ENCODE data around the gene ESRRA.

Gene ESRRA

DNA sequence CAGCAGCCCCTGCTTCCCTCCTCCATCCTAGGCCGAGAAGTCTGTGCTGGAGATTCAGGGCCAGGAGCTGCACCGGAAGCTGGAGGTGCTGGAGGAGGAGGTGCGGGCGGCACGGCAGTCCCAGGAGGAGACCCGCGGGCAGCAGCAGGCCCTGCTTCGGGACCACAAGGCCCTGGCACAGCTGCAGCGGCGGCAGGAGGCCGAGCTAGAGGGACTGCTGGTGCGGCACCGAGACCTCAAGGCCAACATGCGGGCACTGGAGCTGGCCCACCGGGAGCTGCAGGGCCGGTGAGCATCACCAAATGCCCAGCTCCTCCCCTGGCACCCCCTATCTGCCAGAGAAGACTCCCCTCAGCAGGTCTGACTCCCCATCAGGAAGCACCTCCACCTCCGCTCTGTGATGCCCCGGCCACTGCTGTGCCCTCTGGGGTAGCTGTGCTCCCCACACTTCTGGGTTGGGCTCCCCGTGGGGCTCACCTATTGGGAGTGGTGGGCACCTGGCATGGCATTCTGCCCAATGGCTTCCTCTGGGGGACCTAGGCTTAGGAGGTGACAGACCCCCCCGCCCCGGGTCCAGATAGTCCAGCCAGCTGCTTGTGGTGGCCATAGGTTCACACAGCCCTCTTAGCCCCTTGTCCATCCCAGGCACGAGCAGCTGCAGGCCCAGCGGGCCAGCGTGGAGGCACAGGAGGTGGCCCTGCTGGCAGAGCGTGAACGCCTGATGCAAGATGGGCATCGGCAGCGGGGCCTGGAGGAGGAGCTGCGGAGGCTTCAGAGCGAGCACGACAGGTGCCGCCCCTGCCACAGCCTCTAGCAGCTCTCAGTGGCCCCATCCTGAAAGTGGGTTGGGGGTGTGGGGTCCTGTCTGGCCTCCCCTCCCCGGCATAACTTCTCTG is 47.0 kb downstream of the ESRRA start:
- DNase-seq: no peak

DNA sequence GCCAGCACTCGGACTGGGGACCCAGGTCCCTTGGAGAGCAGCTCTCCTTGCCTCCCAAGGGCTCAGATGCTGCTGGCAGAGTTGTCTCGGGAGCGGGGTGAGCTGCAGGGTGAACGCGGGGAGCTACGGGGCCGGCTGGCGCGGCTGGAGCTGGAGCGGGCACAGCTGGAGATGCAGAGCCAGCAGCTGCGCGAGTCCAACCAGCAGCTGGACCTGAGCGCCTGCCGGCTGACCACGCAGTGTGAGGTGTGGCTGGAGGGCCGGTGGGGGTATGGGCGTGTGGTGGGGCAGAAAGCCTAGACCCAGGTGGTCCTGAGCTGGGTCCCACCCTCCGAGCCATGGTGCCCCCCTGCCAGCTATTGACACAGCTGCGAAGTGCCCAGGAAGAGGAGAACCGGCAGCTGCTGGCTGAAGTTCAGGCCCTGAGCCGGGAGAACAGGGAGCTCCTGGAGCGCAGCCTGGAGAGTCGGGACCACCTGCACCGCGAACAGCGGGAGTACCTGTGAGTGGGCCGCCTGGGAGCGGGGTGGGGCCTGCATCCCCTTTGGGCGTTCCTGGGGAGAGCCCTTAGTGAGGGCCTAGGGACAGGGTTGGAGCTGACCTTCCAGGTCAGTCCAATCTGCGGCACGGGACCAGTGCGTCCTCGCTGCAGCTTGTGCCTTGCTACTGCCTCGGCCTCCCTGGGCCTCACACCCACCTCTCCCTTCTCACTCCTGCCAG is 47.8 kb downstream of the ESRRA start:
- no peak for DNase-seq

DNA sequence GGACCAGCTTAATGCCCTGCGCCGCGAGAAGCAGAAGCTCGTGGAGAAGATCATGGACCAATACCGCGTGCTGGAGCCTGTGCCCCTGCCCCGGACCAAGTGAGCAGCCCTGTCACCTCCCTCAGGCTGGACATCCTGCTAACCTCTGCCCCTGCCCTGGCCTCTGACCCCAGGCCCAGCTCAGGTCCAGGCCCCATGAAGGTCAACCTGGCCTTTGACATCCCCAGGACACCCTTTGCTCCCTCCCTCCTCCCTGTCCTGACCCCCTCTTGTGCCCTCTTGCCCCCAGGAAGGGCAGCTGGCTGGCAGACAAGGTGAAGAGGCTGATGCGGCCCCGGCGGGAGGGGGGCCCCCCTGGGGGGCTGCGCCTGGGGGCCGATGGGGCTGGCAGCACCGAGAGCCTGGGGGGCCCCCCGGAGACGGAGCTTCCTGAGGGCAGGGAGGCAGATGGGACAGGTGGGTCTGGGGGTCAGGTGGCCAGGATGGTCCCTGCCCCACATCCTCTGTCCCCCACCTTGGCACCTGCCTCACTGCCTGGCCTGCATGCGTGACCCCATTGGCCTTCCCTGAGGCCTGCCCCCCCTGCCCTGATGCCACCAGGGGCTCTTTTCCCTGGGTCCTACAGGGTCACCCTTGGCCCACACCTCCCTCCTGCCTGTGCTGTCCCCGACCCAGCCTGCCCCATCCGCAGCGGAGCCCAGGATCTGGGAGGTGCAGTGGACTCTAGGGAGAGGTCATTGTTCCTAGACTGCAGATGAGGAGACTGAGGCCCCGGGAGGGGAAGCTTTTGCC is 48.6 kb downstream of the ESRRA start:
- no peak for DNase-seq

DNA sequence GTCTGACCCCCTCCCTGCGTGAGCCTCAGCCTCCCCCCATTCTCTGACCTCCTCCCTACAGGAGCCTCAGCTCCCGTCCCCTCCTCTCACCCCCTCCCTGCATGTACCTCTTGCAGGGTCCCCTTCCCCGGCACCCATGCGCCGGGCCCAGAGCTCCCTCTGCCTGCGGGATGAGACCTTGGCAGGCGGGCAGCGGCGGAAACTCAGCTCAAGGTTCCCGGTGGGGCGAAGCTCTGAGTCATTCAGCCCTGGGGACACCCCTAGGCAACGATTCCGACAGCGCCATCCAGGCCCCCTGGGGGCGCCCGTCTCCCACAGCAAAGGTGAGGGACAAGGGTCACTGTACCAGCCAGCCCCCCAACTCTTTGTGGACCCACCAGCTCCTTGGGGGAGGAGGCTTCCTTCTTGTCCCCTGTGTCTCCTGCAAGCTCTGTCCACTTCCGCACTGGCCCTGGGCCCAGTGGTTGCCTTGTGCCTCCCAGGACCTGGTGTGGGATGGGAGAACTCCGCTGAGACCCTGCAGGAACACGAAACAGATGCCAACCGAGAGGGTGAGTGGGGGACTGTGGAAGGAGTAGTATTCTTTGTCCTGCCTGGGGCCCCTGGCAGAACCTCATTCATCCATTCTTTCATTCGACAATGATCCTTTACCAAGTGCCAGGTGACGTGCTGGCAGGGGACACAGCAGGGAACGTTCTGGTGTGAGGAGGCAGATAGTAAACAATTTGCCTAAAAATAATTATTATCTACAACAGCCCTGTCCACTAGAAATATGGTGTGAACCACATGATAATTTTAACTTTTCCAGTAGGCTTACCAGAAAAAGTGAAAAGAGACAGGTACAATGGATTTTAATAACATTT is 50.0 kb downstream of the ESRRA start:
- DNase-seq: peak; percentile 56 to 64

DNA sequence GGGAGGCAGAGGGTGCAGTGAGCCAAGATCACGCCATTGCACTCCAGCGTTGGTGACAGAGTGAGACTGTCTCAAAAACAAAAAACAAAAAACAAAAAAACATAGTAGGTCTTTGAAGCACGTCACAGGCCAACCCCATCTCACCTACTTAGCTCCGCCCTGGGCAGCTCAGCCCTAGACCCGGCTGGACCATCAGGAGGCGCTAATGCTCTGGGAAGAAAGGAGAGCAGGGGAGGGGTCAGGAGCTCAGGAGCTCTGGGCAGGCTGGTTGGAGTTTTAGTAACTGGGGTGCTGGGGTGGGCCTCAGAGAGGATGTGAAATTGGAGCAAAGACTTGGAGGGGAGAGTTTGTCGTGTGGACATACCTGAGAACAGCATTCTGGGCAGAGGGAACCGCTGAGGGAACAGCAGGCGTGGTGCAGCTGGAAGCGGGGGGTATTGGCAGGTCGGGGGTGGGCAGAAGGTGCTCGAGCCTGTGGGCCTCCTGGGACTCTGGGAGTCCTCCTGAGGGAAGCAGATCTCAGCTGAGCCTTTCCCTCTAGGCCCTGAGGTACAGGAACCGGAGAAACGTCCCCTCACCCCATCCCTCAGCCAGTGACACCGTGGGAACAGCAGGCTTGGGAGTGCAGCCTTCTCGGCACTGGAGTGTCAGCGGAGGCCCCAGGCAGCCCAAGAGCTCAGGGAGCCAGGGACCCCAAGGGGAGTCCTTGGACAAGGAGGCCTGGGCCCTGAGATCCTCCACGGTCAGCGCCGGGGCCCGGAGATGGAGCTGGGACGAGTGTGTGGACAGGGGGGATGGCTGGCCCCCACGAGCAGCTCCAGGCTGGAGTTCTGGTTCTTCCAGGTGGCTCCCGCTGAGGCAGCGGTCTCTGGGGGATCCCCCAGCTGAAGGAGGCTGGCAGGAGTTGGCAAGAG is 51.4 kb downstream of the ESRRA start:
- peak; percentile 29 to 41 for DNase-seq

DNA sequence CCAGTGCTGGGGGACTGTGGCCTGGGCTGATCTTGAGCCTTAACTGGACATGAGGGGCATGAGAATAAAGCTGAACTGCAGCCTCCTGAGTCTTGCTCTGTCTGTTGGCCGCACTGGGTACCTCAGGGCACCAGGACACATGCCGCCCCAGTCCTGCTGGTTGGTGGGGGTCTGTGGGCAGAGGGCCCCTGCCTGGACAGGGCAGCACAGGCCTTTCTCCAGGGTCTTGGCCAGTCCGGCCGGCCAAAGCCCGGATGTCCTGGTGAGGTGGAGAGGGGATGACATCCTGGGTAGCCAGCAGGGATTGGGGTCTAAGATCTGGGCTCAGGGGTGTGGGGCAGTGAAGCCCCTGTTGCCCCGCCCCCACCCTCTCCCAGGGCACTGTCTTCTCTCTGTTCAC is 52.1 kb downstream of the ESRRA start:
- no peak for DNase-seq

DNA sequence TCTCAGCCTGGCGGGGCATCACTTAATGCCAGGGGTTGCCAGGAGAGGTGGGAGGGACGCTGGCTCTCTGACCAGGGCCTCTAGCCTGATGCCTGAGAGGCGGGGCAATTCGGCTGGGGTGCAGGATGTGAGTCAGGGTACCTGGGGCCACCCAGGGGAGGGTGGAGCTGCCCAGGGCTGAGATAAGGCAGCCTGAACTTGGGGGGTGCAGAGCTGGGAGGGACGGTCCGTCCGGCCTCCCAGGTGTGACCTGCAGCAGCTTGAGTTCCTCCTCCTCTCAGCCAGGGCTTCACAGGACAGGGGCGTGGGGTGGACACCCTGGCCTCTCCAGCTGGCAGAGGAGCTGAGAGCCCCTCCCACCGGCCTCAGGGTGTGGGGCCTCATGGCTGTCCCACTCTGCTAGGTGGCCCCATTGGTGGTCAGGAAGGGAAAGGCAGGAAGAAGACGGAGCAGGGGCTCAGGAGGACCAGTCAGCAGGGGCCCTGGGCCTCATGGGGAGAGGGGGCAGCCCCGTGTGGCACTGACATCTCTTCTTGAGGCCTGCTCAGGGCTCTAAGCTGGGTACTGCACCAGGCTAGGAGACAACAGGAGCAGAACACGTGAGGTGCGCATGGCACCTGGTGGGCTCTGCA is 52.7 kb downstream of the ESRRA start:
- DNase-seq: no peak

DNA sequence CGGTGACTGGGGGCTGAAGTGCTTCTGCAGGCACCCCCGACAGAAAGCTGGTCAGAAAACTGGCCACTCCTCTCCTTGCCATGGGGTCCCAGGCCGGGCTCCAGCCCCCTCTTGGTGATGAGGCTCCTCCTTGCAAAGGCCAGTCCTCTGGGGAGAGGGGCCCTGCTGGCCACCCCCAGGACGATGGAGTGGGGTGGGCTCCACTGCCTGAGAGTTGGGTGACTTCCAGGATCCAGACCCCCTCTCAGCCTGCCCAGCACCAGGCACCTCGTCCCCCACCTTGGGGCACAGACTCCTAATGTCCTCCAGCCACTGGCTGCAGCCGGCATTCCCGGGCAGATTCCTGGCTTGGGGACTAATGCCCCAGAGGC is 53.2 kb downstream of the ESRRA start:
- DNase-seq: no peak

DNA sequence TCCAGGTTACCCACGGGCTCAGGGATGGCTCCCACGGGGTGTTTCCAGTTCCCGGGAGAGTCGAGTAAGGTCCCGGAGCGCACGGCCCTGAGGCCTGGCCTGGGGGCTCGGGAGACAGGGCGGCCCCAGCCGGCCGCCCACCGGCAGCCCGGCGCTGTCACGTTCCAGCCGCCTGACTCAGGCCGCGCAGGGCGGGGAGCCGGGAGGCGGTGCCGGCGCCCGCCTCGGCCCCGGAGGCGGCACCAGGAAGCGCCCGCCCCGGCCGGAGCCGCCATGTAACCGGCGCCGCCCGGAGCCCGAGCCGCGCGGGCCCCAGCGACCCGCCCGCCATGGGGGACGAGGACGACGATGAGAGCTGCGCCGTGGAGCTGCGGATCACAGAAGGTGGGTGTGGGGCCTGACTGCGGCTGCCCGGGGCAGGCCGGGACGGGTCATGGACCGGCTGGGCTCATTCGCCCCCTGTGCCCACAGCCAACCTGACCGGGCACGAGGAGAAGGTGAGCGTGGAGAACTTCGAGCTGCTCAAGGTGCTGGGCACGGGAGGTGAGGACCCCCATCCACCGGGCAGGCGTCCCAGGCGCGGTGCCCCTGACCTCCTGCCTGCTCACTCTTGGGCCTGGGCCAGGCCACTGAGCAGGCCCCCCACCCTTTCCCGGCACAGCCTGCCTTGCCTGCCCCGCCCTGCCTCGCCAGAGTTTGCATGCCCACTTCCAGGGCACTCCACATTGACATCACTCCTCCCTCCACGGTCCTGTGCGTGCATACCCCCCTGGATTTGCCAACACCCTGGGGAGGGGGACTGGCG is 53.8 kb downstream of the ESRRA start, which contains the start of gene RPS6KA4:
TSS of gene RPS6KA4 (plus strand) at position 256 of the 805 bp plus-strand sequence. CDS start at position 330, 74 bp downstream.
- DNase-seq: peak in 1 of 2 experiments; percentile 65

DNA sequence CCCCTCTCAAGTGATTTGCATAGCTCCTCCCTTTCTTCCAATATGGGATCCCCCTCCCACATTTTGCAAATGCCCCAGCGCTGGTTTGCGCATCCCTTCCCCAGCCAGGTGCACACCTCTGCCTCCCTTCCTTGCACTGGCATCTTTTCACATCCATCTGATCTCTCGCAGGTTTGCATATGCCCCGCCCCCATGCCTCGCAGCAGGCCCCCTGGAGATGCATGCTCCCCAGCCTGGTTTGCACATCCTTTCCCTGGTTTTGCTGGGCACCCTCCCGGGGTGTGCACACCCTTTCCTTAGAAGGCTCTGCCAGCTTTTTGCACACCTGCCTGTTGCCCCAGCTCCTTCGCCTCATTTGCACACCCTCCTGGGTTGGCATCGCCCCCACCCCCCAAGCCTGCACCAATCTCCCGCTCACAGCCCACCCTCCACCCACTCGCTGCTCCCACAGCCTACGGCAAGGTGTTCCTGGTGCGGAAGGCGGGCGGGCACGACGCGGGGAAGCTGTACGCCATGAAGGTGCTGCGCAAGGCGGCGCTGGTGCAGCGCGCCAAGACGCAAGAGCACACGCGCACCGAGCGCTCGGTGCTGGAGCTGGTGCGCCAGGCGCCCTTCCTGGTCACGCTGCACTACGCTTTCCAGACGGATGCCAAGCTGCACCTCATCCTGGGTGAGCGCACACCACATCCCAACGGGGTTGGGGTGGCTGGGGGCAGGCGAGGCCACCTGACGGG is 54.6 kb downstream of the ESRRA start:
- no peak for DNase-seq

DNA sequence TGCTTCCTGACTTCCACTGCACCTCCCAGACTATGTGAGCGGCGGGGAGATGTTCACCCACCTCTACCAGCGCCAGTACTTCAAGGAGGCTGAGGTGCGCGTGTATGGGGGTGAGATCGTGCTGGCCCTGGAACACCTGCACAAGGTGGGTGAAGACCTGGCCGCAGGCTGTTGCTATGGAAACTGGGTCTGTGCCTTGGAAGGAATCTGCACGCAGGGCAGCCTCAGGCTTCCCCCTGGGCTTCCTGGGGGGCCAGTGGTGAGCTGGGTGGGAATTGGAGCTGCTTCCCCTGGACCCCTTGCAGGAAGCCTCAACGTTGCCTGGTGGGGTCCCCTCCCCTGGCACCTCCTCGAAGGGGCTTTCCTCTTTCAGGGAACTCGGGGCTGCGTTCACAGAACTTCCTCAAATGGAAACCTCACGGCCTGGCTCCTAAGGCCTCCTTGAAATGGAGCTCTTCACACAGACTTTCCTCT is 55.2 kb downstream of the ESRRA start:
- DNase-seq: no peak

DNA sequence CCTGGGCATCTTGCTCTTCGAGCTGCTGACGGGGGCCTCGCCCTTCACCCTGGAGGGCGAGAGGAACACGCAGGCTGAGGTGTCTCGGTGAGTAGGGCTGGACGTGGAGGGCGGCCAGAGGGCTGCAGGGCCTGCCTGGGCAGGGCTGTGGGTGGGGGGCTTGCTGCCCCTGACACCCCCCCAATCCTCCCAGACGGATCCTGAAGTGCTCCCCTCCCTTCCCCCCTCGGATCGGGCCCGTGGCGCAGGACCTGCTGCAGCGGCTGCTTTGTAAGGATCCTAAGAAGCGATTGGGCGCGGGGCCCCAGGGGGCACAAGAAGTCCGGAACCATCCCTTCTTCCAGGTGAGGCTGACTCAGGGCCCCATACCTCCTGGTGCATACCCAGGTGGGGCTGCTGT is 56.3 kb downstream of the ESRRA start:
- no peak for DNase-seq

DNA sequence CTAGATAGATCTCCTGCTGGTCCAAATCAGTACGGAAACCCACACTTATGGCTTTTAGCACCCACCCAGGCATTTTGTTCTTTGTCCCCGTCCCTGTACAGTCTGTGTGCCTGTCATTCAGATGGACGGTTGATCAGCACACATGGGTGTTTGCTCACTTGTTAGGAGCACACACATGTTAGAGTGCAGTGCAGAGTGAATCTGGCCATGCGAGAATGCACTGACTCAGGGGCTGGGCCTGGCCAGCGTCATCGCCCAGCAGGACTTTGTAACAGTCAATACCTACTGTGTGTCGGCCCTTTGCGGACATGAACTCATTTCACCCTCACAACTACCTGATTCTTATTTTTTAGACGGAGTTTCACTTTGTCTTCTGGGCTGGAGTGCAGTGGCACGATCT is 57.0 kb downstream of the ESRRA start:
- no peak for DNase-seq

DNA sequence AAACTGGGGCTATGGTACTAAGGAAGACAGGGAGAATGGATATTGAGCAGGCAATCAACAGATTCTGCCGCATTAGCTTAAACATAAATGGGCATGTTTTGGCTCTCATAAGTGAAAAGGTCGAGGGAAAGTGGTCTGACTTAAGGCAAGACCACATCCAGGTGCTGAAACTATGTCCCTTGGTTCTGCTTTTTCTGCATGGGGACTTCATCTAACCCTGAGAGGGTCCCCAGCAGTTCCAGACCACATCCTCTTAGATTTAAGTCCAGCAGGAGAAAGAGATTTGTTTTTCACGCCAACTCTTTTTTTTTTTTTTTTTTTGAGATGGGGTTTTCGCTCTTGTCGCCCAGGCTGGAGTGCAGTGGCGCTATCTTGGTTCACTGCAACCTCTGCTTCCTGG is 59.1 kb downstream of the ESRRA start:
- no peak for DNase-seq

DNA sequence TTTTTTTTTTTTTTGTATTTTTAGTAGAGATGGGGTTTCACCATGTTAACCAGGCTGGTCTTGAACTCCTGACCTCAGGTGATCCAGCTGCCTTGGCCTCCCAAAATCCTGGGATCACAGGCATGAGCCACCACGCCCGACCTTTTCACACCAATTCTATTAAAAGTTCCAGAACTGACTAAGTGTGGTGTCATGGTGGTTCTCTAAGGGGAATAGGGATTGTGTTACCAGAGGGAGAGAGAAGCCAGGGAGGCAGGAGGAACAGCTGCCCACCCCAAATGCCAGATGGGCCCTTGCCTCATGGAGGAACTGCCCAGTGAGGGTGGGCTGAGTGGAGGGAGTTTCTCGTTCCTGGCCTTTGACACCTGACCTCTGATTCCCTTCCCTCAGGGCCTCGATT is 59.6 kb downstream of the ESRRA start:
- no peak for DNase-seq

All from NCI-H1930 (cell line).